ENCODE data around the gene RXFP1. TPM values are rescaled to one million over a fixed set of nuclear protein-coding genes. Genes with fewer than 3 reads are reported as not detected.

Gene RXFP1
- not detected for total RNA-seq (2021; ENCODE audit: unreplicated experiment)
- polyA plus RNA-seq (2012; ENCODE audit: insufficient read length), result not detected
- Bru-seq, nascent RNA, result percentile 1 among the genes with signal in this experiment
- BruChase-seq, experiment 1, labeled RNA remaining after a 2-hour chase, result percentile 2 among the genes with signal in this experiment
- percentile 0 among the genes with signal in this experiment for BruChase-seq, experiment 2, labeled RNA remaining after a 6-hour chase
- long read RNA-seq, result 0 reads

DNA sequence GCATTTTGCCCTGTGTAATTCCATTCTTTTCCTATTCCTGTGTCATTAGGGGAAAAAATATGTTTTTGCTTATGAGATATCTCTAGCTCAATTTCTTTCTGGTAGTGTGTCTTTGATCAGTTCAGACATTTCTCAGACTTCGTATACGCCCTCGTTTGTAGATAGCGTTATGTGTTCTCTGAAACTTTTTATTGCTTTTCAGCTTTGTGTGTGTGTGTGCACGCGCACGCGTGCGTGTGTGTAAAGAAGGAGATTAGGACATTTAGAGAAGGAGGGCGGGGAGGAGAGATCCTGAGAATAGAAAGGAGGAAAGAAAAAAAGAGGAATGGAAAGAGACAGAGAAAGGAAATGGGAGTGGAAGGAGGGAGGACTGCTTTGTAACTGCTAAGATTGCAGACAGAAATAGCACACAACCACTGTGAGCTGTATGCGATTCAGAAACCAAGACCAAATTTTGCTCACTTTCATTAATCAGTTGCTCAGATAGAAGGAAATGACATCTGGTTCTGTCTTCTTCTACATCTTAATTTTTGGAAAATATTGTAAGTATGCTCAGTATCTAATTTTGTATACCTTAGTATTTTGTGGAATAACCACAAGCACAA, at the start of gene RXFP1:
Gene RXFP1 (plus strand): TSS at position 399 of the 605 bp plus-strand sequence. CDS start 95 bp downstream, at position 494.
- no peaks in the 10 kb centered on the region for H3K4me1 ChIP-seq (ENCODE audit: control insufficient read depth, insufficient read depth, low read length)
- ChIA-PET CTCF (no interaction called here), POLR2A (no interaction called here)
- in situ Hi-C loops (cut with HindIII; ENCODE audit: low pct_unique_long_range_greater_than_20kb, low sequenced_read_pairs) (no loop called here), intact Hi-C loops (cut with micrococcal nuclease; ENCODE audit: unreplicated experiment) (no loop called here)
- no peak for ATAC-seq
- no peak within 1 kb of the TSS for H3K4me3 ChIP-seq (ENCODE audit: low read depth in 2 of 2, low read length in 2 of 2)
- no peaks in the 10 kb centered on the region for H3K9me3 ChIP-seq (ENCODE audit: control insufficient read depth, insufficient read depth, low read depth, low read length)
- no TSS peak for BruUV-seq (replicated peaks)
- no peak for DNase-seq (ENCODE audit: low read depth, low spot score)
- H3K27ac ChIP-seq (ENCODE audit: low read length), result no peak within 1 kb of the TSS
- TF ChIP-seq, protein P1, sequence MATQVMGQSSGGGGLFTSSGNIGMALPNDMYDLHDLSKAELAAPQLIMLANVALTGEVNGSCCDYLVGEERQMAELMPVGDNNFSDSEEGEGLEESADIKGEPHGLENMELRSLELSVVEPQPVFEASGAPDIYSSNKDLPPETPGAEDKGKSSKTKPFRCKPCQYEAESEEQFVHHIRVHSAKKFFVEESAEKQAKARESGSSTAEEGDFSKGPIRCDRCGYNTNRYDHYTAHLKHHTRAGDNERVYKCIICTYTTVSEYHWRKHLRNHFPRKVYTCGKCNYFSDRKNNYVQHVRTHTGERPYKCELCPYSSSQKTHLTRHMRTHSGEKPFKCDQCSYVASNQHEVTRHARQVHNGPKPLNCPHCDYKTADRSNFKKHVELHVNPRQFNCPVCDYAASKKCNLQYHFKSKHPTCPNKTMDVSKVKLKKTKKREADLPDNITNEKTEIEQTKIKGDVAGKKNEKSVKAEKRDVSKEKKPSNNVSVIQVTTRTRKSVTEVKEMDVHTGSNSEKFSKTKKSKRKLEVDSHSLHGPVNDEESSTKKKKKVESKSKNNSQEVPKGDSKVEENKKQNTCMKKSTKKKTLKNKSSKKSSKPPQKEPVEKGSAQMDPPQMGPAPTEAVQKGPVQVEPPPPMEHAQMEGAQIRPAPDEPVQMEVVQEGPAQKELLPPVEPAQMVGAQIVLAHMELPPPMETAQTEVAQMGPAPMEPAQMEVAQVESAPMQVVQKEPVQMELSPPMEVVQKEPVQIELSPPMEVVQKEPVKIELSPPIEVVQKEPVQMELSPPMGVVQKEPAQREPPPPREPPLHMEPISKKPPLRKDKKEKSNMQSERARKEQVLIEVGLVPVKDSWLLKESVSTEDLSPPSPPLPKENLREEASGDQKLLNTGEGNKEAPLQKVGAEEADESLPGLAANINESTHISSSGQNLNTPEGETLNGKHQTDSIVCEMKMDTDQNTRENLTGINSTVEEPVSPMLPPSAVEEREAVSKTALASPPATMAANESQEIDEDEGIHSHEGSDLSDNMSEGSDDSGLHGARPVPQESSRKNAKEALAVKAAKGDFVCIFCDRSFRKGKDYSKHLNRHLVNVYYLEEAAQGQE (IDR thresholded peaks at IDR 0.05; ENCODE audit: insufficient read depth in 1 of 2, low read depth in 2 of 2, low read length in 1 of 2), result no peak
- TF ChIP-seq POLR2AphosphoS5 (IDR thresholded peaks at IDR 0.05; ENCODE audit: low read depth, low read length) (no peak), TCF7L2 (IDR thresholded peaks at IDR 0.05; ENCODE audit: low read depth, low read length) (no peak), SIN3A (IDR thresholded peaks at IDR 0.05; ENCODE audit: borderline replicate concordance, insufficient read depth, low read depth, low read length) (no peak)
- TF ChIP-seq, protein P2, sequence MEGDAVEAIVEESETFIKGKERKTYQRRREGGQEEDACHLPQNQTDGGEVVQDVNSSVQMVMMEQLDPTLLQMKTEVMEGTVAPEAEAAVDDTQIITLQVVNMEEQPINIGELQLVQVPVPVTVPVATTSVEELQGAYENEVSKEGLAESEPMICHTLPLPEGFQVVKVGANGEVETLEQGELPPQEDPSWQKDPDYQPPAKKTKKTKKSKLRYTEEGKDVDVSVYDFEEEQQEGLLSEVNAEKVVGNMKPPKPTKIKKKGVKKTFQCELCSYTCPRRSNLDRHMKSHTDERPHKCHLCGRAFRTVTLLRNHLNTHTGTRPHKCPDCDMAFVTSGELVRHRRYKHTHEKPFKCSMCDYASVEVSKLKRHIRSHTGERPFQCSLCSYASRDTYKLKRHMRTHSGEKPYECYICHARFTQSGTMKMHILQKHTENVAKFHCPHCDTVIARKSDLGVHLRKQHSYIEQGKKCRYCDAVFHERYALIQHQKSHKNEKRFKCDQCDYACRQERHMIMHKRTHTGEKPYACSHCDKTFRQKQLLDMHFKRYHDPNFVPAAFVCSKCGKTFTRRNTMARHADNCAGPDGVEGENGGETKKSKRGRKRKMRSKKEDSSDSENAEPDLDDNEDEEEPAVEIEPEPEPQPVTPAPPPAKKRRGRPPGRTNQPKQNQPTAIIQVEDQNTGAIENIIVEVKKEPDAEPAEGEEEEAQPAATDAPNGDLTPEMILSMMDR (IDR thresholded peaks at IDR 0.05), result no peak
- no peaks in the 10 kb centered on the region for H3K36me3 ChIP-seq (ENCODE audit: control insufficient read depth, insufficient read depth, low read length)
- no peaks in the 10 kb centered on the region for H3K27me3 ChIP-seq (ENCODE audit: control insufficient read depth, insufficient read depth, low read length)

DNA sequence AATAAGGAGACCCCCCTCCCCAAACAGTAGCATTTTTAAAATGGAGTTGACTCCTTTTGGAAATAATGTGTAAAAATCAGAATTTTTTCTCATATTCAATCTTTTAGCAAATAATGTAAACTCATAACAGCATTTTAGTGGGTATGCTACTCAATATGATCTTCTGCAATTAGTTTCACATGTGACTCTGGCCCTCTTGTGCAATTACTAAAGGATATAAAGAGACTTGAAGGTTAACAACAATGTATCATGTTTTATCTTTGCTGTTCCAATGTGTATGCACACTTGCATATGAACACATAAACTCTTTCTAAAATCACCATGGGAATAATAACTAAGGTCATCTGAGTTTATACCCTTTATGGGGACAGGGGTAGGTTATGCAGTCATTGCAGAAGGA, 39.9 kb upstream of the RXFP1 start:
- H3K27ac ChIP-seq (ENCODE audit: low read length), result no peak overlapping the region
- ChIA-PET POLR2A (no interaction called here), CTCF (no interaction called here)
- no peaks in the 10 kb centered on the region for H3K27me3 ChIP-seq (ENCODE audit: control insufficient read depth, insufficient read depth, low read length)
- H3K36me3 ChIP-seq (ENCODE audit: control insufficient read depth, insufficient read depth, low read length), result no peaks in the 10 kb centered on the region
- no peak overlapping the region for H3K4me3 ChIP-seq (ENCODE audit: low read depth in 2 of 2, low read length in 2 of 2)
- in situ Hi-C loops (cut with HindIII; ENCODE audit: low pct_unique_long_range_greater_than_20kb, low sequenced_read_pairs), result no loop called here
- H3K4me1 ChIP-seq (ENCODE audit: control insufficient read depth, insufficient read depth, low read length), result no peaks in the 10 kb centered on the region
- DNase-seq (ENCODE audit: low read depth, low spot score), result no peak
- TF ChIP-seq, protein P2 (IDR thresholded peaks at IDR 0.05), result no peak
- no peak for TF ChIP-seq TCF7L2 (IDR thresholded peaks at IDR 0.05; ENCODE audit: low read depth, low read length)
- TF ChIP-seq POLR2AphosphoS5 (IDR thresholded peaks at IDR 0.05; ENCODE audit: low read depth, low read length), result no peak
- TF ChIP-seq, protein P1 (IDR thresholded peaks at IDR 0.05; ENCODE audit: insufficient read depth in 1 of 2, low read depth in 2 of 2, low read length in 1 of 2), result no peak
- TF ChIP-seq SIN3A (IDR thresholded peaks at IDR 0.05; ENCODE audit: borderline replicate concordance, insufficient read depth, low read depth, low read length), result no peak
- ATAC-seq, result no peak
- H3K9me3 ChIP-seq (ENCODE audit: control insufficient read depth, insufficient read depth, low read depth, low read length), result no peaks in the 10 kb centered on the region
- intact Hi-C loops (cut with micrococcal nuclease; ENCODE audit: unreplicated experiment), result no loop called here
- BruUV-seq (replicated peaks), result no TSS peak
